Activated effector memory CD4-positive, alpha-beta T cell treated with Interleukin-2 at 50 U/mL for 16 hours (primary cell): ENCODE results near the gene OPCML.

ENCODE experiments used
- DNase-seq: peaks from one replicate; pipeline ENCODE4 v3.0.0-alpha.2; 2020

The OPCML gene

GRCh38 chr11:132579634-132580327 is 952.5 kb downstream of the OPCML start:
- no peak for DNase-seq

- no peak for DNase-seq
Measured at GRCh38 chr11:132579136-132579535, 953.2 kb downstream of the OPCML start.

- DNase-seq = no peak
Measured at GRCh38 chr11:132578580-132578979, 953.7 kb downstream of the OPCML start.

GRCh38 chr11:132576706-132577105 is 955.6 kb downstream of the OPCML start:
- DNase-seq = no peak

- DNase-seq = no peak
Measured at GRCh38 chr11:132564091-132564885, 968.0 kb downstream of the OPCML start.

GRCh38 chr11:132563050-132563449 is 969.3 kb downstream of the OPCML start:
- no peak for DNase-seq

- no peak for DNase-seq
Measured at GRCh38 chr11:132561937-132562336, 970.4 kb downstream of the OPCML start.

- no peak for DNase-seq
Measured at GRCh38 chr11:132559331-132560036, 972.8 kb downstream of the OPCML start.

- no peak for DNase-seq
Measured at GRCh38 chr11:132556316-132556715, 976.0 kb downstream of the OPCML start.

- DNase-seq = no peak
Measured at GRCh38 chr11:132555617-132556016, 976.7 kb downstream of the OPCML start.

GRCh38 chr11:132551016-132551415 is 981.3 kb downstream of the OPCML start:
- no peak for DNase-seq

- no peak for DNase-seq
Measured at GRCh38 chr11:132549561-132549960, 982.7 kb downstream of the OPCML start.

- no peak for DNase-seq
Measured at GRCh38 chr11:132549001-132549400, 983.3 kb downstream of the OPCML start.

- no peak for DNase-seq
Measured at GRCh38 chr11:132544007-132544406, 988.3 kb downstream of the OPCML start.

- no peak for DNase-seq
Measured at GRCh38 chr11:132541794-132542193, 990.5 kb downstream of the OPCML start.

- no peak for DNase-seq
Measured at GRCh38 chr11:132540581-132540980, 991.7 kb downstream of the OPCML start.

GRCh38 chr11:132539590-132540368 is 992.5 kb downstream of the OPCML start:
- no peak for DNase-seq

GRCh38 chr11:132538642-132539041 is 993.7 kb downstream of the OPCML start:
- no peak for DNase-seq

GRCh38 chr11:132535830-132536229 is 996.5 kb downstream of the OPCML start:
- no peak for DNase-seq

- DNase-seq = no peak
Measured at GRCh38 chr11:132531921-132532320, 1000.4 kb downstream of the OPCML start.

GRCh38 chr11:132528181-132528580 is 1004.1 kb downstream of the OPCML start:
- no peak for DNase-seq

GRCh38 chr11:132523929-132524328 is 1008.4 kb downstream of the OPCML start:
- no peak for DNase-seq

GRCh38 chr11:132520199-132520598 is 1012.1 kb downstream of the OPCML start:
- DNase-seq = no peak
